Measurements from ENCODE around the gene MAST4.

MAST4 gene

DNA sequence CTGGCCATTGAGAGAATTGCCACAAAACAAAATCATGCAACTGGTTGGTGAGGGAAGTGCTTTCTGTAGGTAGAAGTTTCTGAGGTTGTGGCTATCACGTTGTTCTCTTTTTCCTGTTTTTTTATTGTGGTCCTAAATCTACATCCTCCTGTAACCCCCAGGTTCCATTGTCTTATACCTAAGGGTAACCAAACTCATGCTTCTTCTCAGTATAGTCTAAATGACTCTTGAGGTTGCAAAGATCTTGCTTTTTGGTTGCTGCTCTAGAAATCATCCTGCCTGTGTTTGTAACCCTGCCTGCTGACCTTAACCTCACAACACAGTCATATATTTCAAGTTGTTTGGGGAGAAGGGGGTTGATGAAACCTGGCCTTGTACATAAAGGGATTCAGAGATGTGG lies 327.3 kb downstream of the MAST4 start:
- DNase-seq: no peak

DNA sequence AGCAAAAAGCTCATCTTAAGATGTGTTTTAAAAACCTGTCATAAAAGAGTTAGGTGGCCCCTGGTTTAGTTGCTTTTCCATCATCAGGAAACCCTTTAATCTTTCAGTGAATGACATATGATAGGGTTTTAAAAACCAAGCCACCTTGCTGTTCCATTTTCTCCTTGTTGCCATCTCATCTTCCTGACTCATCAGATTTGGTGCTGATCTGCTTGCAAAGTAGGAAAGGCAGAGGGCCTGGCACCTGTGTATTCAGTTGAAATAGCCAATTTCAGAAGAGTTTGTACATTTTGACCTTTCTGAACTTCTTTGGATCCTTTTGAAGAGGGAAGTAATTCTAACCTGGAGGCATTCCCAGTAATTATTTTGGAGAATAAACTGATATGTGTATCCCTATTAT lies 327.7 kb downstream of the MAST4 start:
- no peak for DNase-seq

DNA sequence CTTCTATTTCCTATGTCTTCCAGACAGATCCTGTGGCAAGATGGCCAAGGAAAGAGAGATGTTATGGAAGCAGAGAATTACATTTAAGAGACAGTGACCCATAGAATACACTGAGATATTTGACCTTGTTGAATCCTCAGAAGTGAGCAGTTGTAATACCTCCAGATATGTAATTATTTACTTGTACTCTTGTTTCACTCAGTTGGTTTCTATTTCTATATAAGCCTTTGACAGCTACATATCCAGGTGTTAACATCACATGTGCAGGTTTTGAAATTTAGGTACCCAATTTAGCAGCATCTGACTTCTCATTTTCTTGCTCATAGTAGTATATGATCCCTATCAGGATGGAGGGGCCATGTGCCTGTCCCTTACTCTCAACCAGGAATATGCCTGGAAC lies 330.9 kb downstream of the MAST4 start:
- DNase-seq: no peak

DNA sequence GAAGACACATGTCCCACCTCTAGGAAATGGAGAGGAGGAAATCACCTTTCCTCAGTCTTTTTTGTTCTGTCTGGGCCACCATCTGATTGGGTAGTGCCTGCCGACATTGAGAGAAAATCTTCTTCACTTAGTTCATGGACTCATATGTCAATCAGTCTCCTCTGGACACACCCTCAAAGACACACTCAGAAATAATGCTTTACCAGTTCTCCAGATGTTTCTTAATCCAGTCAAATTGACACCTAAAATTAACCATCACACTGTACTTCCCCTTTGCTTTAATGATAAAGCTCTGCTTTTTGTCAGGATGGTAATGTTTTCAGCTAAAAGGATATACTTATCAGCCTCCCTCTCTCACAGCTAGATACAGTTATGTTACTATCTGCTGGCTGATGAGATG lies 333.1 kb downstream of the MAST4 start:
- DNase-seq: no peak

DNA sequence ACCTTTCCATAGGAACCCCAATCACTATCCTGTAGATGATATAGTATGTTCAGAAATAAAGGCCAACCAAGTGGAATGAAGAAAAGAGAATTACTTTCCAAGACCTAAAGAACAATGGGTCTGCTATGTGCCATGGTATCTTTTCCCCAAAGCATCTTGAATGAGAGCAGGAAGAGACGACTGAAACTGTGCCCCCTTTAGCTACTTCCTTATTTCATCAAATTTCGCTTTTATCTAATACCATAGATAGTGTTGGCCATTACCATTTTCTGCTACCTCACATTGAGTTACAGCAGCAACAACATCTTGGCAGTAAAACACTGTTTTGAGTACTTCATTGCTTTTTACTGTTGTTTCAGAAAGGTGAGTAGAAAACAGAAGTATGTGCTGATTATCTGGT lies 333.8 kb downstream of the MAST4 start:
- no peak for DNase-seq

DNA sequence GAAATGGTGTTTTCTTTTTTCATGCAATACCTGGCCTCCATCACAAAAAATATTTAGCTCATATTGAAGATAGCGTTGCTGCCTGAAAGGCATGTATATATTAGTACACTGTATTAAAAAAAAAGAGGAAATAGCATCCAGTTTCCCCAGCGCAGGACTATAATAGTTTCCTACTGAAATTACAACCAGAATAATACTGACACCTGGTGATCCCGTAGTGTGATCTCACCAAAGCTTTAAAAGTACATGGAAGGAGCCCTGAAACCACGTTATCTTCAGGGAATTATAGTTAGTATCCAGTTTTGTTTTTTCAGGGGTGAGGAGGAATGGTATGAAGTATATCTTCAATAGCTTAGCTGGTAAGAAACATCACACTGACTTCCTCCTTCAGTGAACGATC lies 335.5 kb downstream of the MAST4 start:
- no peak for DNase-seq

DNA sequence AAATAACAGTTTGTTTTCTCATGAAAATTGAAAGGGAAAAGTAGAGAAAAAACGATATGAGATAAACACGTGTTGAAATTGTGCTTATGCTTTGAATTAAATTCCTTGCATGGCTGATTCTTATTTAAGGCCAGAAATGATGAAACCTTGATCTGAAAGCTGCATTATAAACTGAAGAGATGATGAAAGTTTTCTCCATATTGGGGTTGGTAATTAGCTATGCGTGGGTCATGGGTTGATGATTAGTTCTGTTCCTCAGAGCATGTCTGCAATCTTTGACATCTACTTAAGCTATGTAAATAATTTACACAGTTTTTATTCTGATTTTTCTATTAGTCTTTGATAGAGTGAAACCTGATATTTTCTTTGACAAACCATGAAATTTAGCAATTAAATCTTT lies 336.3 kb downstream of the MAST4 start:
- no peak for DNase-seq

DNA sequence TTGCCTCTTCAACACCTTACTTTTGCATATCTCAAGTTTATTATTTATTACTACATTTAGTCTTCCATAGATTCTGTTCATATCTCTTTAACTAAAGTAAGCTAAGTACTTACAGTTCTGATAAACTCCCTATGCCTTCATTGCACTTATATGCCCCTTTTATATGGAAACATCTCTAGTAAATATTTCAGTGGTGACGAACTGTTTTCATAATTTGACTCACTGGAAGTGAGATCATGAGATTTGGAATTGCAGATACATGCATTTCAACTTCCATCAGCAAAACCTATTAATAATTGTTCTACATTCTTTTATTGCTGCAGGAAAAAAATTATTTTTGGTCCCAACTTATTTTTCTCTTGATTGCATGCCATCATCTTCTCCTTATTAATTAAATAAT lies 336.9 kb downstream of the MAST4 start:
- no peak for DNase-seq

DNA sequence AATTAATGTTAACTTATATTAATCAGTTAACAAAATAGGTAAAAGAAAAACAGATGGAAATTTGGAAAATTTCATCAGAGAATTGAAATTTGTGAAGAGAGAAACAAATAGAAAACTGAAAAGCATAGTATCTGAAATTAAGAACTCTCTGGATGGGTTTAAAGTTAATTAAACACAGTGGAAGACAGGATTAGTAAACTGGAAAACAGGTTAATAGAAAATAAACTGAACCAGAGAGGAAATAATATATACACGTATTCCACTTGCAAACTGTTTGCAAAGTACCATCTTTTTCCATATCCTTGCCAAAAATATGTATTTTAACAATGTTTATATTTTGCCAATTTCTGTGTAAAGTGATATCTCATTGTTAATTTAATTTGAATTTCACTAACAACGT lies 342.9 kb downstream of the MAST4 start:
- DNase-seq: no peak

DNA sequence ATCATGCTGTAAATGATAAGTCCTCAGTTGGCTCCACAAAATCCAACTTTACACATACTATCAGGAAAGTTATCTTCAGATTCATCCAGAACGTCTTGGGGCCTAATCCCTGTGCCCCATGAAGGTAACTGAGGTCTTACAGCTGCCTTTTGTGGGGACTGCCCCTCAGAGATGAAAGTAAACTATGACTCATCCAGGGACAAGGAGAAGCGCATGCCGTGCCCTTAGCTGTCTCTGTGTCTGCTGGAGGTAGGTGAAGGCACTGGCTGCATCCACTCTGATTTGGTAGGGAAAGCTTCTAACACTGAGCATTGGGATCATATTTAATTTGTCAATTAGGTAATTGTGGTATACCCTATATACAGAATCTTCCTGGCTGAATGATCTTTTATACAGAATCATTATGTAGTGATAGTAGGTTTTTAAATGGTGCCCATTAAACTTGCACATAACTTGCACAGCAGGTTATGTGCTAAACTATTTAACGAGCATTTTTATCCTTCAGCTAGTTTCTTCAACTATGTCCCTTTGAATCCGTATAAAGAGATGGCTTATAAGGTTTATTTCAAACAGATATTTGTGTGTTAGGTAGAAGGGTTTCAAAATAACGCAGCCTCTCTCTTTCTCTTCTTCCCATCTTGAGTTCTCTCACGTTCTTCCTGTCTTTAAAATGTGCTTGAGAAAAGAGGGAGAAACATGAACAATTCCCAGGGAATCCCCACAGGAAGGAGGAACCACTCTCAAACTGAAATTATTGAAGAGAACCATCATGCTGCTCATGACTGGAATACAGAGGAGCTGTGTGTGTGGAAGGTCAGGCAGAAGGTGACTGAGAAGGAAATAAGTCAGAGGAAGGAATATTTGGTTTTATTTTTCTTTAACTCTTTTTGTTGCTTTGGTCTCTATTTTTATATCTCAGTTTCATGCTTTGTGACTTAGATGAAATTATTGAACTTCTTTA lies 349.5 kb downstream of the MAST4 start:
- no peak for DNase-seq

DNA sequence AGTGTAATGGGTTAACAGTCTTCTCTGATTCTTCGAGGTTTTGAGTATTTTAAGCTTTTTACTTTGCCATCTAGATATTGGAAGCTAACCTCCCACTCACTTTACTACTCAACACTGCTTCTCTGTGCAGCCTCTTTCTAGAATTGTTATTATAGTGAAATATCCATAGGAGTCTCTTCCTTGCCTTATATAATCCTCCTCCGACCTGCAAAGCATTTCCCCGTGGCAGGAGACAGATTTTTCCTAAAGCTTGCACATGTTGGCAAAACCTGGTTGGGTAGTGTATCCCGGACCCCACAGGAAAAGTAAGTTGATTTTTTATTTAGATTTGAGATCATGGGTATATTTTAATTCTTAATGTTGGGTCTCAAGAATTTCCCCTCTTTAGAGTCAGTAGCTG lies 351.3 kb downstream of the MAST4 start:
- no peak for DNase-seq

DNA sequence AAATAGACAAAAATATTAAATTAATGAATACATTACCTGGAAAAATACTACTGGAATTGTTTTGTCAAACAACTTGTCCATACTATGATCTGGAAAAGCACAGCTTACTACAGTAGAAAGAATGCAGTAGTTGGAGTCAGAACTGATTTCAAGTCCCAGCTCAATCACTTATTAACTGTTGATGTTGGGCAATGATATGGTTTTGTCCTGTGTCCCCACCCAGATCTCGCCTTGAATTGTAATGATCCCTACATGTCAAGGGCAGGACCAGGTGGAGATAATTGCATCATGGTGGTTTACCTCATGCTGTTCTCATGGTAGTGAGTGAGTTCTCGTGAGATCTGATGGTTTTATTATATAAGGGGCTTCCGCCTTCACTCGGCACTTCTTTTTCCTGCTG lies 352.9 kb downstream of the MAST4 start:
- no peak for DNase-seq

DNA sequence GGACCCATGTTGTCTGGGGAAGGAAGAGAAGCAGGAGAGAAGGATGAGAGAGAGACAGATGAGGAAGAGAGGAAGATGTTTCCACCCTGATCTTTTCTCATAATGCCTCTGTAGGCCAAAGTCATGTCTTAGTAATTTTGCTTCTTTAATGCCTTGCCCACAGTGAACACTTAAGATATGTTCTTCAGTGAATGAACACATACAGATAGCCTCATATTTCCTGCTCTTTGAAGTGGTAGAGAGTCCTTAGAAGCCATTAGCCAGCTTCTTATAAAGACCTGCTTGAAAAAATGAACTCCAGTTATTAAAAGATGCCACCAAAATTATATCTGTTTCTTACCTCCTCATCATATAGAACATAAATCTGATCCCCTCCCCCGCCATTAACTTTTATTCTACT lies 356.0 kb downstream of the MAST4 start:
- DNase-seq: no peak

DNA sequence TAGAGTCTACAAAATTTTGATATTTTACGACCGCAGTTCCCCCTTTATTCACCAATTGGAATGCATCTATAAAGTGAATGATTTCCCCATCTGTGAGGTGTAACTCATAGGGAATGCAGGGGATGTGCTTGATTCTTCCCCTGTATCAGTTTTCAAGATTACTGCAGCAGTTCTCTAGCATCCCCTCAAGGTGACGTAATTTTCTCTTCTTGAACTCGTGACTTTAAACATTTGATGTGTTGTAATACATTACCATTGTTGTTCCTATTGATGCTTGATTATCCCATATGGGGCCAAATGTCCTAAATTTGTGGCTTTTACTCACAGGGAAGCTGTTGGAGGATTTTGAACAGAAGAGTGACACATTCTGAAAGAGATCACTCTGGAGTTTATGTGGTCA lies 360.2 kb downstream of the MAST4 start:
- no peak for DNase-seq

DNA sequence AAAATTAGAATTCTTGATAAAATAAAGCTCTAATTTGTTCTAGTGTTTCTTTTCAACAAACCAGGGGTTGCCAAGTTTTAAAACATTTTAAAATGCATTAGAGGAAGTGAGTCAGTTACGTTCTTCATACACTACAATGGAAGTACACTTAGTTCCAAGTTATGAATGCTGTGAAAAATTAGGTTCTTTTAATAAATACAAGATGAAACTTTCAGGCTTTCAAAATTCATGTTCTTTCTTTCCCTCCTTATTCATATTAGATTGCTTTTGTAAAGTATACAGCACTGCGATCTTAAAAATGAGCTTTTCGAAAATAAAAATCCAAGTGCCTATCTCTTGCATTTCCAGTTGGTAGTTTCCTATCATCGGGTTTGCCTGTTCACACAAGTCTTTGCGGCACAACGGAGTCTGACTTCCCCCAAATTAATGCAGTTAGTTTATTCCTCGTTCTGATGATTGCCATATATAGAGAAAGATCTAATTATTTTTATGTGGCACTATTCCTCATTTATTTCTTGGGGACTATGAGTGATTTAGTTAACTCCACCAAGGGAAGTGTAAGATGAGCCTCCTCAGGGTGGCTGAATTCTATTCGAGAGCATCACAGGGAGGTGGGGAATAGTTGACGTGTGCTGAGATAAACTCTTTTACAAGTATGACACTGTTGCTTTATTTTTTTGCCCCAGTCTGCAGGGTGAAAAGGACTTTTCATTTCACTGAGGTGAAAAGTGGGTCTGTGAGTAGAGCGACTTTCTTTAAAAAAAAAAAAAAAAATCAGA lies 362.2 kb downstream of the MAST4 start:
- peak; percentile 25 for DNase-seq

DNA sequence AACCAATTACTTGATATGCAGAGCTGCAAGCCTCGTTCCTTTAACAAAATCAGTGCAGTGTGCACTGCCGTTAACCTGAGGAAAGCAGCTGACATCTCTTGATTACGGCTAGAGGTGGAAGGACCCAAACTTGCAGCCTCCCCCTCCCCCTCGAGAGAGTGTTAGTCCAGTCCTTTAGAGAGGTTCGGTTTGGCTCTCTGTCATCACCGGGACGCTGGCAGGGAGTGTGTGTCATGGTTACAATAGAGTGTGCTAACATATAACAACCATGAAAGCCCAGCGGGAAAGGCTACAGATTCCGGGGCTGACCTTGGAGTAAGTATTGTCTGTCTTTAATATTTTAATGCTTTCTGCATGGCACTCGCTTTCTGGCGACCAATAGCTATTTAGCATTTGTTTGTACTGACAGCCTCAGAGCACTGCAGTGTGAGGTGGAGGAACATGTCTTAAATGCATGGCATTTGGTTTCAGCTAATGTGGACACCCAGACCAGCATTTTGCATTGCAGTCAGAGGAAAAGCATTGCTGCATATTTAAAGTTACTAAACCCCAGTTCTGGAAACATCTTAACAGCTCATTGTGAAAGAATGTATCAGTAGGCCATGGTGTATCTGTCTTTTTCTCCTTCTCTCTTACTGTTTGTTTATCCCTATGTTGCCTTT lies 362.9 kb downstream of the MAST4 start:
- peak; percentile 54 for DNase-seq

DNA sequence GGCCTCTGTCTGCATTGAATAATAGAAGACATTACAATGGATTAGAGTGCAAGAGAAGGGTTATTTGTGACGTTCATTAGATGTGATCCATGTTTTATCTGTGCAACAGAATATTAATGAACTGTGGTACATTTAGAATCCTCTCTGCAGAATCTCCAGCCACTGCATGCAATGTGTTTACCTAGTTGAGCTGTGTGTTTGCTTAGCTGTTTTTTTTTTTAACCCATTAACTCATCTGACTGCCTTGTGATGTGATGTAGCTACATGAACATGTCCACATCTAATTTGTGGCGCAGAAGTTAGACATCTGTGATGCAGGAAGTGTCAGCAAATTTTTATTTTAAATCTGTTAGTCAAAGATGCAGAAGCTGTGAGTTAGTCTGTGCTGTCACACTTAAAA lies 363.5 kb downstream of the MAST4 start:
- no peak for DNase-seq

DNA sequence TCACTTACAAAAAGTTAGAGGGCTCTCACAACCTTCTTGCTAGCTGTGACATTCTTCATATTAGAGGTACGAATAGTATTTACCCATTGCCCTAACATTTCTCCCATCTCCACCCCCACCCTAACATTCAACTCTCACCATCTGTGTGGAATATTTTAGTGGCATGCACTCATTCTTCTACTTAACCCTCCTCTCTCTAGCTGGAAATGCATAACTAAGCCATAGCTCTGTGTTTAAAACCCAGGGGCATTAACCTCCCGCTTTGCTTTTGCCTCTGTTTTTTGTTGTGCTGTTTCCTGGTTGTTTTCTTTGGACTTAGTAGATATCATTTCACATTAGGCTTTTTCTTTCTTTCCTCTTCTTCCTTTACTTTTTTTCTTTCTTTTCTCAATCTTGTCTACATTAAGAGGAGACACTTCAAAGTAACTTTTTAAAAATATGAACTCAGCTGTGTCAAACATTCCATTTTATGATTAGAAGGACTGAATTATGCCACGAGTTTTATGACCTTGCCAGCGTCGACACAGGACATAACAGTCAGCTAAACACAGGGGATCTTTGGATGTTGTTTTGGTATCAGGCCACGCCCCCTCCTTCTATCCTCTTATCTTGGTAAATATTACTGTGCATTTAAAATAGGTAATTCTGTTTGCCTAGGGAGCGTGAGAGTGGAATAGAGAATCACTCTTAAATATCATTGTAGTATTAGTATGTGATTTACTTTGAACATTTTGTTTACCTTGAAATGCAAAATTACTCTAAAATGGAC lies 364.4 kb downstream of the MAST4 start:
- no peak for DNase-seq

DNA sequence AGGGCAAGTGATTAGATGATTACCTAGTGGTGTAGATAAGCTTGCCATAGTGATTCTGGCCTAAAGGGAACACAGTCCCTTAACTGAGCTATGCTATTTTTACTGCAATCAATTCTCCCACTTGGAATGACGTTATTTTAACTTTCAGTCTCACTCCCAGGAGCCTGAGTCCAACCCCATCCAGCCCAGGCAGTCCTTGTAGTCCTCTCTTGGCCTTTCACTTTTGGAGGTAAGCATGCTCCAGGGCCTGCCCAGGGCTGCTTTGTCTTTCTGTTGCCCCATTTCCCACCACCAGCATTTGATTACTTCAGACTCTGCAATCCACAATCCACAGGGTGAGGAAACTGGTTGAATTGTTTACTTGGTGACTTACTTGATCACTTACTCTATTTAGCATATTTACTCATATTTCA lies 367.4 kb downstream of the MAST4 start:
- no peak for DNase-seq

DNA sequence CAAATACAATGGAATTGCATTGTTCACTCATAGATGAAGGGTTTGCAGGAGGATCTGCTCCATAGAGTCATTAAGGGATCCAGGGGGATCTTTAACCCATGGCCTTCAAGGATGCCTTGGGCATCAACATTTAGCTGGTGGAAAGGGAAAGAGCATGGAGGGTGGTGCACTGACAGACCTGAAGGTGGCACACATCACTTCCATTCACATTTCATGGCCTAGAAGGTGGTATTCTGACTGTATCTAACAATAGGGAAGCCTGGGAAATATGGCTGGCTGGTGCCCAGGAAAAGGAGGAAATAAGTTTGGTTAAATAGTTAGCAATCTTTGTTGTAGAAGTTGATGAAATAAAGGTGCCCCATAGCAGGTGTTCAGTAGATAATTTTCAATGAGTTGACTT lies 370.2 kb downstream of the MAST4 start:
- DNase-seq: no peak

DNA sequence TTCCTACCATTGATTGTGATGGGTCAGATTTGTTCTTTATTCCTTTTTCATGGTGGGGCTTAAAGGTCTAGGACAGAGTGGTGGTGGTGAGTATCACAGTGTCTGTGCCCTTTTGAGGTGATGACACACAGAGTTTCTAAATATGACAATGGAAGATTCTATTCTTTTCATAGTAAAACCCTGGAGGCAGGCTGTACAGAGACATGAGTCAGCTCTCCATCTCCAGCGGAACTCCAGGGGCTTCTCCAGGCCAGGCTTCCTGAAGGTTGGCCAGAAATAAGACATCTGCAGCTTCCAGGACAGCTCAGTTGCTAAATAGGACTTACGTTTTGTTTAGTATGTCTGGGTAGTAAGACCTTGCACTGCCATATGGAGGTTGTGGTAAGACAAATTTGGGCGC lies 370.9 kb downstream of the MAST4 start:
- no peak for DNase-seq

DNA sequence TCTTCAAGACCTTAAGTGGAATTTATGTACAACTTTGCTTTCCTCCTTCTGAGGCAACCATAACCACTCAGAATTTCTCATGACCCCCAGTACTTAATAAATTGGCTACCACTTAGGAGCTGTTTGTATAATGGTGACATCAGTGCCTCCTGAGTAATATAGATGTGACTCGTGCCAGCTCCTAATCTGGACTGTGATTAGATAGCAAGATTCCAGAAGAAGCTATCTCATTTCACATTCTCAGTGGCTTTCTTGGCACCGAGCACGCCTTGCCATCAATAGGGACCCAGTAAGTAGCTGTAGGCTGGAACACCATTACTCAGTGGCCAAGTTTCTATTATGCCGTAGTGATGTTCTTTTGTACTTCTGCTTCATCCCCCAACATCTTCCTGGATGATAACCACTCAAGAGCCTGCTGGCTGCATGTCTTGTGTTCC lies 371.7 kb downstream of the MAST4 start:
- DNase-seq: no peak

DNA sequence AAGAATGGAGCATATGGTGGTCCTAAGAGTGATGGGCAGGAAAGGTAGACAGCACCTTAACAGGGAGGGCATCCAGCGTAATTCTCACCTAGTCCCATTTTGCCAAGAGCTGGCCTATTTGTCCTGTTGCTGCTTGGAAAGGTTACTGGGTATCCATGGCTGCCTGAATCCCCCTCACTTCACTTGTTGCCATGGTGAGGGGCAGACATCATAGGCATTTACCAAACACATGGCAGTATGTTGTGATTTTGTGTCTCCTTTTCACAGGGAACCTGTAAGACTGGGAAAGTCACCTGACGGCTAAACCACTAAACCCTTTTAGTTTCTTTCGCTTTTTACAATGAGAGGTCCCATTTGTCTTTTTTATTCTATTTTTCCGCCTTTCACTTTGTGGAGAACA lies 373.3 kb downstream of the MAST4 start:
- no peak for DNase-seq
